Neutrophil (primary cell): Measurements from ENCODE around the gene HDGFL2.

Source experiments
- H3K27ac ChIP-seq: fragments of 200-600 bp; sonication (generic); 2 replicates; pipeline ENCODE4 v1.5.1; 2016; ENCODE audit warnings: mild to moderate bottlenecking, moderate library complexity
- H3K27me3 ChIP-seq: fragments of 200-600 bp; sonication (generic); 2 replicates; pipeline ENCODE4 v1.6.0; 2016; ENCODE audit warnings: mild to moderate bottlenecking
- H3K36me3 ChIP-seq: fragments of 200-600 bp; sonication (generic); 2 replicates; pipeline ENCODE4 v1.5.1; 2017
- H3K4me1 ChIP-seq, 2 experiments: fragments of 200-600 bp in 1 of 2; sonication (generic) in 1 of 2; 1 replicate in 1 of 2; 2 replicates in 1 of 2; pipeline versions ENCODE4 v1.5.1 to v1.6.1; 2013 to 2016; ENCODE audit warnings: low read depth in 1 of 2, low read length in 1 of 2, mild to moderate bottlenecking in 1 of 2, moderate library complexity in 1 of 2; ENCODE audit not compliant: control insufficient read depth in 1 of 2, insufficient read depth in 1 of 2
- H3K4me3 ChIP-seq, 2 experiments: fragments of 200-600 bp in 1 of 2; sonication (generic) in 1 of 2; 1 replicate in 1 of 2; 2 replicates in 1 of 2; pipeline ENCODE4 v1.5.1; 2013 to 2016; ENCODE audit warnings: low read depth in 1 of 2, low read length in 1 of 2, mild to moderate bottlenecking in 1 of 2, moderate library complexity in 1 of 2
- H3K9me3 ChIP-seq: fragments of 200-600 bp; sonication (generic); 2 replicates; pipeline ENCODE4 v1.5.1; 2016
- CTCF ChIP-seq: fragments of 200-600 bp; sonication (generic); IDR thresholded peaks from 2 replicates; pipeline ENCODE4 v1.5.1; 2016; ENCODE audit warnings: antibody characterized with exemption

Gene HDGFL2

GRCh38 chr19:4507804-4508203 is 35.7 kb downstream of the HDGFL2 start:
- Histone ChIP-seq H3K27ac (no peak overlapping the region), H3K36me3 (peaks cover 63% of the 10 kb centered on the region), H3K4me1 (no peaks in the 10 kb centered on the region), H3K9me3 (no peaks in the 10 kb centered on the region), H3K27me3 (no peaks in the 10 kb centered on the region), H3K4me3 (no peak overlapping the region)
- no peak for TF ChIP-seq CTCF

GRCh38 chr19:4508698-4509097 is 36.6 kb downstream of the HDGFL2 start:
- Histone ChIP-seq H3K4me3 (no peak overlapping the region), H3K9me3 (no peaks in the 10 kb centered on the region), H3K36me3 (peaks cover 62% of the 10 kb centered on the region), H3K27ac (no peak overlapping the region), H3K4me1 (no peaks in the 10 kb centered on the region), H3K27me3 (no peaks in the 10 kb centered on the region)
- no peak for TF ChIP-seq CTCF

GRCh38 chr19:4510435-4511255 is 38.5 kb downstream of the HDGFL2 start:
- Histone ChIP-seq H3K36me3 (peaks cover 45% of the 10 kb centered on the region), H3K9me3 (no peaks in the 10 kb centered on the region), H3K27me3 (no peaks in the 10 kb centered on the region), H3K4me1 (no peaks in the 10 kb centered on the region), H3K27ac (no peak overlapping the region), H3K4me3 (no peak overlapping the region)
- no peak for TF ChIP-seq CTCF

GRCh38 chr19:4511300-4512054 is 39.4 kb downstream of the HDGFL2 start:
- H3K27ac ChIP-seq, result no peak overlapping the region
- no peaks in the 10 kb centered on the region for H3K9me3 ChIP-seq
- TF ChIP-seq CTCF, result no peak
- no peaks in the 10 kb centered on the region for H3K4me1 ChIP-seq
- H3K4me3 ChIP-seq, result no peak overlapping the region
- H3K36me3 ChIP-seq, result peaks cover 45% of the 10 kb centered on the region
- no peaks in the 10 kb centered on the region for H3K27me3 ChIP-seq

- Histone ChIP-seq H3K4me1 (no peaks in the 10 kb centered on the region), H3K27ac (no peak overlapping the region)
- no peak for TF ChIP-seq CTCF
Observed at GRCh38 chr19:4512070-4512469, 40.0 kb downstream of the HDGFL2 start.

More at GRCh38 chr19:4512070-4512469, 40.0 kb downstream of the HDGFL2 start:
- no peaks in the 10 kb centered on the region for H3K9me3 ChIP-seq
- H3K36me3 ChIP-seq, result peaks cover 43% of the 10 kb centered on the region
- H3K4me3 ChIP-seq, result no peak overlapping the region
- H3K27me3 ChIP-seq, result no peaks in the 10 kb centered on the region
